Measurements from ENCODE around the gene PRKN.

GRCh38 chr6:162343936-162344645 is 383.5 kb downstream of the PRKN start:
- TF ChIP-seq CTCF (IDR thresholded peaks at IDR 0.05; ENCODE audit: low read length), result no peak
- TF ChIP-seq EZH2 (IDR thresholded peaks at IDR 0.05; ENCODE audit: borderline replicate concordance, low read length), result no peak

Measured in OCI-LY1 (cell line).